Measurements from ENCODE around the gene HOXB6.
A peak's percentile ranks its signal among the peaks of the same experiment; 100 is the strongest.

The HOXB6 gene

DNA sequence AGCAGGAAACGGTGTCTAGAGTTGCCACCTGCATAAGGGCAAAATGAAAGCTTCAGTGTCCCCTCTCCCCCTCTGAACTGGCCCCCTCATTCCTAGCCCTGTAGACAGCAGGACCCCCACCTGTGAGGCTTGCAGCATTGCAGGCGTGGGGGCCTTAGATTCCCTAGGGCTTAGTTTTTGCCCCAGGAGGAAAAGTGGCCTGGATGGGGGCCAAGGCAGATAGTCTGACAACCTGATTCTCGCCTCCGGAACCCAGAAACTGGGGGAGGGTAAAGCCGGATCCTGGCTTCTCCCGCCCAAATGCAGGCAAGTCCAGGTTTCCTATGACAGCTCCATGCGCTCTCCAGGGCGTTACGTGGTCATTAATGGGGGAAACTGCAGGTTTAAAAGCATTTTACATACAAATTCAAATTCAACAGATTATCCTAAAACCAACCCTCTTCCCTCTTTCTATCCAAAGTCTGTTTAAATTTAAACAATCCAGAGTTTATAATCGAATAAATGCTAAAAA, 678 bp upstream of the HOXB6 start:
- no peak for DNase-seq (ENCODE audit: low read depth)
- peak overlapping the region; percentile 54 for H3K4me3 ChIP-seq (ENCODE audit: low read depth, low read length)
- no peak for TF ChIP-seq CTCF (IDR thresholded peaks at IDR 0.05; ENCODE audit: control insufficient read depth, extremely low read depth, insufficient read depth)

GRCh38 chr17:48603959-48604769, 622 bp downstream of the HOXB6 start:
- peak overlapping the region; percentile 54 for H3K4me3 ChIP-seq (ENCODE audit: low read depth, low read length)
- no peak for DNase-seq (ENCODE audit: low read depth)

DNA sequence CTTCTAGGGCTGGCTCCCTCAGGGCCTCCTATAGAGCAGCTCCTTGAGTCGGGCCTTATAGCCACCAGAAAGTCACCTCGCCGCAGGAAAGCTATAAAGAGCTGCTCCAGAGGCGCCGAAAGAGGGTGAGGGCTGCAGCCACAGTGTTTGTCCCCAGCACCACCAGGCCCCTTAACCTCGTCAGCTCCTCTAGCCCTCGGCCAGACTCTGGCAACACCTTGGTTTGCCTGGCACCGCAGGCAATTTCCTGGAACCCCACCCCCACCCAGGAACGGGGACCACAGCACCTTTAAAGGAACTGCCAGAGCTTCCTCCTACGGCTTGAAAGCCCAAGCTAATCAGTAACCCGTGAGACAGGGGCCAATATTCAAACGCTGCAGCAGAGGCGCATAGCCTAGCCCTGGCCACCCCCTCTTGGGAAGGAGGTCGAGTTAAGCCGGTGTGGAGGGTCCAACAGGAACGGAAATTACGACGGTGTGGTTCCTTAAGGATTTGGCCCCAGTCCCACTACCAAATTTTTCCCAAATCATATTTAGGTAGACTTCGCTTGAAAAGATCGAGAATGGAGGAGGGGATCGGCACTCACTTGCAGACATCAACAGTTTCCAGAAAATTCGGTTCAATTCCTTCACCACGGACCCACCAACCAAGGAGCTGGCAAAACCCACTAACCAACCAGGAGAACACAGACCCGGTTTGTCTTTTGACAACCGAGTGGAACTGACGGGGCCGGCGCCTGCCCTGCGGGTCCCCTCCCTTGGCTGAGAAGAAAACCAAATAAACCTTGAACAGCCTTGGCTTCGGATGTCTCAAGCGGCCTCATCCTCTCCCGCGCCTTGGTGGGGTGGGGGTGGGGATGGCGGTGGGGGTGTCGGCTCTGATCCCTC, 3.0 kb downstream of the HOXB6 start:
- no peak for TF ChIP-seq CTCF (IDR thresholded peaks at IDR 0.05; ENCODE audit: control insufficient read depth, extremely low read depth, insufficient read depth)
- no peak for DNase-seq (ENCODE audit: low read depth)
- no peak overlapping the region for H3K4me3 ChIP-seq (ENCODE audit: low read depth, low read length)

More at GRCh38 chr17:48603959-48604769, 622 bp downstream of the HOXB6 start:
- no peak for TF ChIP-seq CTCF (IDR thresholded peaks at IDR 0.05; ENCODE audit: control insufficient read depth, extremely low read depth, insufficient read depth)

GRCh38 chr17:48601207-48601538, 3.6 kb downstream of the HOXB6 start:
- no peak for DNase-seq (ENCODE audit: low read depth)
- no peak for TF ChIP-seq CTCF (IDR thresholded peaks at IDR 0.05; ENCODE audit: control insufficient read depth, extremely low read depth, insufficient read depth)
- H3K4me3 ChIP-seq (ENCODE audit: low read depth, low read length): no peak overlapping the region

GRCh38 chr17:48600244-48601098, 4.3 kb downstream of the HOXB6 start:
- no peak for DNase-seq (ENCODE audit: low read depth)
- TF ChIP-seq CTCF (IDR thresholded peaks at IDR 0.05; ENCODE audit: control insufficient read depth, extremely low read depth, insufficient read depth): no peak
- no peak overlapping the region for H3K4me3 ChIP-seq (ENCODE audit: low read depth, low read length)

GRCh38 chr17:48599354-48599753, 5.4 kb downstream of the HOXB6 start:
- no peak overlapping the region for H3K4me3 ChIP-seq (ENCODE audit: low read depth, low read length)
- DNase-seq (ENCODE audit: low read depth): no peak
- TF ChIP-seq CTCF (IDR thresholded peaks at IDR 0.05; ENCODE audit: control insufficient read depth, extremely low read depth, insufficient read depth): no peak

Data from LNCaP clone FGC (cell line).